Fibroblast of lung (primary cell): ENCODE data around the gene LINGO3. TPM values are rescaled to one million over a fixed set of nuclear protein-coding genes. Genes with fewer than 3 reads are reported as not detected.

Source experiments
- DNase-seq, 2 donors: peaks; one replicate each; pipeline versions ENCODE4 v3.0.0 to v3.0.0-alpha.2; 2010; ENCODE audit warnings: low read depth in 2 of 2
- H2AFZ ChIP-seq: 2 replicates; pipeline ENCODE4 v1.5.1; 2012; ENCODE audit warnings: low read length, control low read depth, inconsistent platforms
- H3K27ac ChIP-seq: 2 replicates; pipeline ENCODE4 v1.5.1; 2011; ENCODE audit warnings: low read length, control low read depth; ENCODE audit not compliant: insufficient read depth
- H3K27me3 ChIP-seq: 2 replicates; pipeline ENCODE4 v1.5.1; 2011; ENCODE audit warnings: mild to moderate bottlenecking, low read length; ENCODE audit not compliant: control insufficient read depth, insufficient read depth
- H3K36me3 ChIP-seq: 2 replicates; pipeline ENCODE4 v1.5.1; 2011; ENCODE audit warnings: low read length; ENCODE audit not compliant: control insufficient read depth, insufficient read depth
- H3K4me1 ChIP-seq: 2 replicates; pipeline ENCODE4 v1.5.1; 2011; ENCODE audit warnings: low read length; ENCODE audit not compliant: control insufficient read depth, insufficient read depth; ENCODE audit errors: extremely low read depth
- H3K4me2 ChIP-seq: 2 replicates; pipeline ENCODE4 v1.5.1; 2011; ENCODE audit warnings: low read length, control low read depth; ENCODE audit not compliant: insufficient read depth; ENCODE audit errors: extremely low read depth
- H3K4me3 ChIP-seq, 4 experiments: fragments of 200-600 bp in 1 of 4; sonication (generic) in 1 of 4; replicated peaks in 1 of 4; 2 replicates each; pipeline ENCODE4 v1.5.1; 2011 to 2016; ENCODE audit warnings: low read length in 4 of 4, low read depth in 3 of 4, mild to moderate bottlenecking in 3 of 4, control low read depth in 2 of 4, inconsistent platforms in 1 of 4, mixed read lengths in 1 of 4; ENCODE audit not compliant: insufficient read depth in 1 of 4; ENCODE audit errors: control extremely low read depth in 1 of 4
- H3K79me2 ChIP-seq: 2 replicates; pipeline ENCODE4 v1.5.1; 2012; ENCODE audit warnings: mild to moderate bottlenecking, low read length, inconsistent platforms; ENCODE audit not compliant: control insufficient read depth, insufficient read depth
- H3K9ac ChIP-seq: 2 replicates; pipeline ENCODE4 v1.5.1; 2011; ENCODE audit warnings: mild to moderate bottlenecking, low read length, control low read depth; ENCODE audit not compliant: insufficient read depth
- H3K9me3 ChIP-seq: 2 replicates; pipeline ENCODE4 v1.5.1; 2012; ENCODE audit warnings: low read depth, low read length; ENCODE audit not compliant: control insufficient read depth, insufficient read depth
- H4K20me1 ChIP-seq: 2 replicates; pipeline ENCODE4 v1.5.1; 2011; ENCODE audit warnings: low read length; ENCODE audit not compliant: control insufficient read depth, insufficient read depth; ENCODE audit errors: extremely low read depth
- CTCF ChIP-seq, 2 donors: IDR thresholded peaks in 1 of 2; conservative IDR thresholded peaks in 1 of 2; 1 replicate in 1 of 2; 2 replicates in 1 of 2; pipeline ENCODE4 v1.5.1; 2011 to 2012; ENCODE audit warnings: low read length in 2 of 2, control low read depth in 1 of 2, inconsistent platforms in 1 of 2, low read depth in 1 of 2, mild to moderate bottlenecking in 1 of 2
- EZH2 ChIP-seq: IDR thresholded peaks from 2 replicates; pipeline ENCODE4 v1.5.1; 2012; ENCODE audit warnings: low read length, control low read depth, mild to moderate bottlenecking; ENCODE audit errors: missing control alignments
- polyA plus RNA-seq, 2 donors: library from polyadenylated mRNA; depleted of rRNA in 1 of 2; stranded (reverse) in 1 of 2; unstranded in 1 of 2; fragments of >200 nt; gene quantifications; 2 replicates each; pipeline ENCODE4 v1.2.1, GENCODE V29; 2011 to 2012; ENCODE audit warnings: missing spikeins in 1 of 2
- total RNA-seq: library from RNA; depleted of rRNA; stranded (reverse); fragments of >200 nt; gene quantifications from 2 replicates; pipeline ENCODE4 v1.2.1, GENCODE V29; 2014

LINGO3 gene
- total and polyA plus RNA-seq, 2 donors (not counting 1 experiment from before 2014, with no cell fraction given) = not detected

- TF ChIP-seq EZH2 (no peak), CTCF (conservative IDR thresholded peaks at IDR 0.05 in 1 of 2, IDR thresholded peaks at IDR 0.05 in 1 of 2; ENCODE audit: low read depth in 1 of 2, low read length in 2 of 2) (no peak)
- H3K9me3 ChIP-seq = no peaks in the 10 kb centered on the region
- DNase-seq = no peak
- no peaks in the 10 kb centered on the region for H3K4me1 ChIP-seq
- no peak overlapping the region for H3K4me2 ChIP-seq
- no peak overlapping the region for H3K9ac ChIP-seq
- no peak overlapping the region for H3K4me3 ChIP-seq
- H3K27me3 ChIP-seq = peaks cover 28% of the 10 kb centered on the region
- H3K27ac ChIP-seq = no peak overlapping the region
- no peaks in the 10 kb centered on the region for H4K20me1 ChIP-seq
- no peak overlapping the region for H2AFZ ChIP-seq
- no peaks in the 10 kb centered on the region for H3K79me2 ChIP-seq
- H3K36me3 ChIP-seq = no peaks in the 10 kb centered on the region
These were observed 2.3 kb downstream of the LINGO3 start for GRCh38 chr19:2305452-2306280.

GRCh38 chr19:2303211-2303798 is 4.6 kb downstream of the LINGO3 start:
- no peaks in the 10 kb centered on the region for H3K36me3 ChIP-seq
- no peak for TF ChIP-seq EZH2
- no peak for TF ChIP-seq CTCF (conservative IDR thresholded peaks at IDR 0.05 in 1 of 2, IDR thresholded peaks at IDR 0.05 in 1 of 2; ENCODE audit: low read depth in 1 of 2, low read length in 2 of 2)

GRCh38 chr19:2302319-2303210 is 5.4 kb downstream of the LINGO3 start:
- no peak overlapping the region for H2AFZ ChIP-seq
- peak overlapping the region; percentile 32 for H3K4me2 ChIP-seq
- peak; percentile 46 to 68 for DNase-seq
- TF ChIP-seq EZH2 (no peak), CTCF (conservative IDR thresholded peaks at IDR 0.05 in 1 of 2, IDR thresholded peaks at IDR 0.05 in 1 of 2; ENCODE audit: low read depth in 1 of 2, low read length in 2 of 2) (no peak)
- H3K9me3 ChIP-seq = no peaks in the 10 kb centered on the region
- H3K9ac ChIP-seq = no peak overlapping the region
- no peaks in the 10 kb centered on the region for H3K36me3 ChIP-seq
- no peak overlapping the region for H3K4me3 ChIP-seq
- H3K27me3 ChIP-seq = peaks cover 25% of the 10 kb centered on the region
- no peak overlapping the region for H3K27ac ChIP-seq
- no peaks in the 10 kb centered on the region for H3K4me1 ChIP-seq
- no peaks in the 10 kb centered on the region for H3K79me2 ChIP-seq
- H4K20me1 ChIP-seq = no peaks in the 10 kb centered on the region

More at GRCh38 chr19:2303211-2303798, 4.6 kb downstream of the LINGO3 start:
- H3K4me3 ChIP-seq = no peak overlapping the region
- DNase-seq = no peak
- H3K4me1 ChIP-seq = no peaks in the 10 kb centered on the region
- no peaks in the 10 kb centered on the region for H3K79me2 ChIP-seq
- H4K20me1 ChIP-seq = no peaks in the 10 kb centered on the region
- H3K9ac ChIP-seq = no peak overlapping the region
- H3K9me3 ChIP-seq = no peaks in the 10 kb centered on the region
- no peak overlapping the region for H3K27ac ChIP-seq
- no peak overlapping the region for H2AFZ ChIP-seq
- H3K4me2 ChIP-seq = no peak overlapping the region
- peaks cover 26% of the 10 kb centered on the region for H3K27me3 ChIP-seq
